Activated gamma-delta T cell treated with anti-CD3 and anti-CD28 coated beads, Interleukin-2, amount 50 U/mL, for 16 hours (primary cell): ENCODE measurements around the gene NUP188.
"Not testable (repeated sequence)": the region's sequence is repeated elsewhere in the genome, so short reads cannot be mapped to it uniquely, and the experiment has no call there.

Source experiments
- DNase-seq: peaks from one replicate; pipeline ENCODE4 v3.0.0-alpha.2; 2020; ENCODE audit warnings: low read depth

NUP188 gene

DNA sequence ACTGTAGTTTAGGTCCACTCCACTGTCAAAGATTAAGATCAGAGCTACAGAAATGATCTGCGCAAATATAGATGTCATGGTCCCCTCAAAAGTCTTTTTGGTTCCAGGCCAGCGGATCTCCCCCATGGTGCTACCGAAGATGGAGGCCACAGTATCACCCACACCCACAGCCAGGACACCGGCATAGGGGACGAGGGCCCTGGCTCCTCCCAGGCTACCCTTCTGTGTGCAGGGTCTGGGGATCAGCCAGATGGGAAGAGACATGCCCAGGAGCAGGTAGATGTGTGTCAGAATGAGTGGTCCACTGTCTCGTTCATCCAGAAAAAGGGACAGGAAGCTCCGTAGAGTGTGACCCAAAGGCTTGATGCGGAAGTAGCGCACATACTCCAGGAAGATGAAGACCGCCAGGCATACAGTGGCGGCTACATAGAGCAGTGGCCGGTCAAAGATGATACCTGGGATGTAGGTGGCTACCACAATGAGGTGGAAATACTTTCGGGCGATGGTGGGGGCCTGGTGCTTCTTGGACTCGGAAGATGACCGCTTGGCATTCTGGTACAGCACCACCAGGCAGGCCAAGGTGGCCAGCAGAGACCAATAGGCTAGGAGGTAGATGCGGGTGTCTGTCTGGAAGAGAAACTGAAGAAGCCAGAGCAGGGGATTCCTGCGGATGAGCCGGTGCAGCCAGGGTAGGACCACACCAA, 1.5 kb upstream of the NUP188 start:
- DNase-seq, result no peak

DNA sequence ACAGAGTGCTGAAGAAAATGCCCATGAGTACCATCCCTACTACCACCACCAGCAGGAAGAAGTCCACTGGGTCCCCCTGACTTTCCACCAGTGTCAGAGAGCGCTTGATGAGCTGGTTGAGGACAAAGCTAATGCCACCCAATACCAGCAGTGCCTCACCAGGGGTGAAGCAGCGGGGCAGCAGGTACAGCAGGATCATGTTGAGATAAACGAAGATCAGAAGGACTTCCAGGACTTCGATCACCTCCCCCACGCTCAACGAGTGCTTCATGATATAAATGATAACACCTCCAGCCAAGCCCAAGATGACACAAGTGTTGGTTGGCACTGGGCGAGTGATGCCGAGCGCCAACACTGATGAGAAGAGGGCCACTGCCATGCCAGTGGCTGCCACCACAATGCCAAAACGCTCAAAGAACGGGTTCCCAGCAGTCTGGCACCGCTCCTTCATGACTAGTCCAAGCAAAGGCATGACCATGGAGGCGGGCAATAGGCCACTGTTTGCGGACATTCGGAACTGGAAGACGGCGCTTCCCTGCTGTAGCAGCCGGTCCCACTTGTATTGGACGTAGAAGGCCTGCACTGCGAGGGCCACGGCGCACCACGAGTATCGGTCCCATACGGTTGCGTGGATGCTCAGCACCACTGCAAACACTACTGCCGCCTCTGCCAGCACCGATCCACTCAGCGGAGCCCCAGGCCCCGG, 775 bp upstream of the NUP188 start:
- no peak for DNase-seq

DNA sequence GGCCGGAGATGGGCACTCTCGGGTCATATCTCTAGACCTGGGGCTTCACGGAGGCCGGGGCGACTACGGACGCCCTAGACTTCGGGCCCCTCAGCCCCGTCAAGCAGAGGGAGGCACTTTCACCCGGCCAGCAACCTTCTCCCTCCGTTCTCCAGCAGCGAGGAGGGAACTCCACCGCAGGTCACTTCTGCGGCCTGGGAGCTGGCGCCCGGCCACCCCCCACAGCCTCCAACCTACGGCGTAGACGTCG, 297 bp upstream of the NUP188 start:
- DNase-seq, result no peak

DNA sequence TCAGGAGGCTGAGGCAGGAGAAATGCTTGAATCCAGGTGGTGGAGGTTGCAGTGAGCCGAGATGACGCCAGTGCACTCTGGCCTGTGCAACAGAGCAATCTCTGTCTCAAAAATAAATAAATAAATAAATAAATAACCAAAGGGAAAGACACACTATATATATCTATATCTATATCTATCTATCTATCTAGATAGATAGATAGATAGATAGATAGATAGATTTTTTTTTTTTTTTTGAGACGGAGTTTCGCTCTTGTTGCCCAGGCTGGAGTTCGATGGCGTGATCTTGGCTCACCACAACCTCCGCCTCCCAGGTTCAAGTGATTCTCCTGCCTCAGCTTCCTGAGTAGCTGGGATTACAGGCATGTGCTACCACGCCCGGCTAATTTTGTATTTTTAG, 13.9 kb downstream of the NUP188 start:
- not testable (repeated sequence) for DNase-seq

DNA sequence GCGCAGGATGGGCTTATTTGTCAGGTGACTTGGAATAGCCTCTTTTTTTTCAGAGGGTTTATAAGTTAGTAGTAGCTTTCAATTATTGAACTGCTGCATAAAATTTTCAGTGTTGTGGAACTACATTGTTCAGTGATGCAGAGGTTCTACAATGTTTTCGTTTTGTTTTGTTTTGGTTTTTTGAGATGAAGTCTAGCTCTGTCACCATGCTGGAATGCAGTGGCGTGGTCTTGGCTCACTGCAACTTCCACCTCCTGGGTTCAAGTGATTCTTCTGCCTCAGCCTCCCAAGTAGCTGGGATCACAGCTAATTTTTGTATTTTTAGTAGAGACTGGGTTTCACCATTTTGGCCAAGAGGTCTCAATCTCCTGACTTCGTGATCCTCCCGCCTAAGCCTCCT, 22.0 kb downstream of the NUP188 start:
- DNase-seq, result no peak

DNA sequence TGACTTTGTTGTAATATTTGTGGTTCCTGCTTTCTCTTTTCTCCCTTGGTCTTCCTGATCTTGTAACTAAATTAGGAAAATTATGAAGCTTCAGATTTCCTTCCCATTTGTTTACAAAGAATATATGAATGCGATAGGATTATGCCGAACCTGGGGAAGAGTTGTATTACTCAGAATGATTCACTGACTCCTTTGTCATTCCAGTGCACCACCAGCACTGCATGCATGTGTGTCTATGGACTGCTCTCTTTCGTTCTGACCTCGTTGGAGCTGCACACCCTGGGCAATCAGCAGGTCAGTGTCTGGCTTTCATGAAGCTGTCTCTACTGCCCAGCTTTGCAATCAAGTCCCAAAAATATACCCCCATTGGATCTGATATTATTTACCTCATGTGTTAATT, 25.5 kb downstream of the NUP188 start:
- DNase-seq, result no peak

DNA sequence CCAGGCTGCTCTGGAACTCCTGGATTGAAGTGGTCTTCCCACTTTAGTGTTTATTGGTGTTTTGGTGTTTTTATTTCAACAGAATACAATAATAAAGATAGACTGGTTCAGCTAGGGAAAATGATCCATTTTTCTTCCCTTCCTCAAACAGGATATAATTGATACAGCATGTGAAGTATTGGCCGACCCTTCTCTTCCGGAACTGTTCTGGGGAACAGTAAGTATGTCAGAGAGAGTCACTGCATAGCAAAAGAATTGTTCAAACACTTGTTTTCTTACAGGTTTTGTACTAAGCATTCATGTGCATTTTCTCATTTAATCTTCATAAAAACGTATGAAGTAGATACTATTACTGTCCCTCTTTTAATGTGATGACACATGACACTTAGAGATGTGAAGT, 31.6 kb downstream of the NUP188 start:
- no peak for DNase-seq

DNA sequence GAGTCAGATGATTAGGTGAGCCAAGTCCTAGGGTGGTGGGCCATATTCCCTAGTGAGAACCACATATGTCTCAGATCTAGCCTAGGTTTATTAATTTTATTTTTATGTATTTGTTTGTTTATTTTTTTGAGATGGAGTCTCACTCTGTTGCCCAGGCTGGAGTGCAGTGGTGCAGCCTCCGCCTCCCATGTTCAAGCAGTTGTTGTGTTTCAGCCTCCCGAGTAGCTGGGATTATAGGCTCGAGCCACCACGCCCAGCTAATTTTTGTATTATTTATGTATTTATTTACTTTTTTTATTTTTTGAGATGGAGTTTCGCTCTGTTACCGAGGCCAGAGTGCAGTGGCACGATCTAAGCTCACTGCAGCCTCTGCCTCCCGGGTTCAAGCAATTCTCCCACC, 36.0 kb downstream of the NUP188 start:
- no peak for DNase-seq

DNA sequence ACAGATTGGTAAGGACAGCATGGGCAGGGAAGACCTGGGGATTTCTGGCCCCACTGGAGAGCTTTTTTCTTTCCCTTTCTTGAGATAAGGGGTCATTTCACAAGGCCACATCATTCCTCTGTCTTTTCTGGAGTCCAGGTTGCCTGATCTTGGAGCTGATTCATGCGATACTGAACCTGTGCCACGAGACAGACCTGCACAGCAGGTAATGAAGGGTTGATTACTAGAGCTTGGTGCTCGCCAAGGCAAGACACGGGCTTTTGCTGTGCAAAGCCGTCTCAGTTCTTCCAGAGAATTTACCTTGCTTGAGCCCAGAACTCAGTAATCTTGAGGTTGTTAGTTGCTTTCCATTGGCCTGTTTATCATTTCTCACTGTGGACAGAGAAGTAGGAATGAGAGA, 39.2 kb downstream of the NUP188 start:
- no peak for DNase-seq

DNA sequence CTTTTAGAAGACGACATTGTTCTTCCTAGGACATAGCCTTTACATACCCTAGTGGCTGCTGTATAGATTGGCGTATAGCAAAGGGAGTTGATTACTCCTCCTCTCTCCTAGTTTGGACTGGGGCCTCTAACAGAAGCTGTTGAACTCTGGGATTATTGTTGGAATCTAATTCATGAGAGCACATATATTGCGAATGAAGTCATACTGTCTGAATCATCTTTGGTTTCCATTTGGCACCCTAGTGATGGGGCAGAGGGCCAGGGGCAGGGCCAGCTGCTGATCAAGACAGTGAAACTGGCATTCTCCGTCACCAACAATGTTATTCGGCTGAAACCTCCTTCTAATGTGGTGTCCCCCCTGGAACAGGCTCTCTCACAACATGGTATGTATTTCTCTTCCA, 40.3 kb downstream of the NUP188 start:
- no peak for DNase-seq

DNA sequence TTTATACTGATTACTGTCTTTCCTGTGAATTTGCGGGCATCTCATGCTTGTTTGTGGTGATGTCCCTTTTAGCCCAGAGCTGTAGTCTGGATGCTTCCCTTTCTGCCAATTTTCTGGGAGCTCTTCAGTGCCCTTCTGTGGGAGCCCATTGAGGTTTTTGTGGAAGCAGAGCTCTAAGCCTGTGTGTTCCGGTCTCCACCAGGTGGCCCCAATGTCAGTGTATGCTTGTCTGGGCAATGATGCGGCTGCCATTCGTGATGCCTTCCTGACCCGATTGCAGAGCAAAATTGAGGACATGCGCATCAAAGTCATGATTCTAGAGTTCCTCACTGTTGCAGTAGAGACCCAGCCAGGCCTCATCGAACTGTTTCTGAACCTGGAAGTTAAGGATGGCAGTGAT, 45.5 kb downstream of the NUP188 start:
- no peak for DNase-seq

DNA sequence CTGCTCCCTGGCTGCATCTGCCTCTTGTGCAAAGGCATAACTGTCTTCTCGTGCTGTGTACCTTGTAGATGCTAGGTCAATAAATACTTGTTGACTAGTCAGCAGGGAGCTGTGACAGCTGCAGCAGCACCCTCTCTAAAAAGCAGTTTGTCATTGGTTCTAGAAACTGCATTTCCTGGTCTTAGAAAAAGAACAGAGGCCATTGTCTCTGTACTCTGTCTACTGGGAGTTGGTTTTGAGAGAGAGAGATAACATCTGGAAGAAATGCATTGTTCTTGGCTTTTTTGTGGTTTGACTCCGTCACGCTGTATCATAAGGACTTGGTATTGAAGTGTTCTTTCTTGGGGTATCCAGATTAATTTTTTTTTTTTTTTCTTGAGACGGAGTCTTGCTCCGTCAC, 48.3 kb downstream of the NUP188 start:
- DNase-seq, result no peak

DNA sequence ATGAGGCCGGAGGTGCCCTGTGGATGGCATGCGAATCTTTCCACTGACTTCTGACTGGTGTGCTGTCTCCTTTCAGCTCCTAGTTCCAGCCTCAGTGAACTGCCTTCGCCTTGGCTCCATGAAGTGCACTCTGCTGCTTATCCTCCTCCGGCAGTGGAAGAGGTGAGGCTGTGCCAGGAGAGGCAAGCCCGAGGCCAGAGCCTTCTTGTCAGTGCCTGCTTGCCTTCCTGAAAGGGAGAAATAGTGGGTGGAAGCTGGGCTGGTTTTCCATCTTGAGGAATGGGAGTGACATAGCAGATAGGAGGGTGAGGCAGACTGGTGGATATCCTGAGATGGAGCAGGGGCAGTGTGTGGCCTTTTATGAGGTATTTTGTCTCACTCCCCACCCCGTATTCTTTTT, 51.0 kb downstream of the NUP188 start:
- DNase-seq, result no peak

DNA sequence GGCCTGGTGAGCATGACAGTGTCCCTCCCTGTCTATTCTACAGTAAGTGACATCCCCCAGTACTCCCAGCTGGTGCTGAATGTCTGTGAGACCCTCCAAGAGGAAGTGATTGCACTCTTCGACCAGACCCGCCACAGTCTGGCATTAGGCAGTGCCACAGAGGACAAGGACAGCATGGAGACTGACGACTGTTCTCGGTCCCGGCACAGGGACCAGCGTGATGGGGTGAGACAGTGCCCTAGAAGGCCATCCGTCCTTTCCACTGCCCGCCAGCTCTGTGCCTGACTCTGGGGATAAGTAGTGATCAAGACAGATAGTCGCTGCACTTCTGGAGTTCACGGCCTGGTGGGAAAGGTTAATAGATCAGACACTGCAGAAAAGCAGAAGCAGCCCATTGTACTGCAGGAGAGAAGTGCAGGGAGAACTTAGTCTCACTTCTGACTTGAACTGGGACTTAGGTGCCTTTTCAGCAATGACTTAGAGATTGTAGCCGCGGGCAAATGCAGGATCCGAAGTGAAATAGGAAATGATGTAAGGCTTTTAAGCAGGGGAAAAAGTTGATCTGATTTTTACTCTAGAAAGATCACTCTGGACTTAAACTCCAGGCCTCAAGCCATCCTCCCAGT, 52.2 kb downstream of the NUP188 start:
- no peak for DNase-seq

DNA sequence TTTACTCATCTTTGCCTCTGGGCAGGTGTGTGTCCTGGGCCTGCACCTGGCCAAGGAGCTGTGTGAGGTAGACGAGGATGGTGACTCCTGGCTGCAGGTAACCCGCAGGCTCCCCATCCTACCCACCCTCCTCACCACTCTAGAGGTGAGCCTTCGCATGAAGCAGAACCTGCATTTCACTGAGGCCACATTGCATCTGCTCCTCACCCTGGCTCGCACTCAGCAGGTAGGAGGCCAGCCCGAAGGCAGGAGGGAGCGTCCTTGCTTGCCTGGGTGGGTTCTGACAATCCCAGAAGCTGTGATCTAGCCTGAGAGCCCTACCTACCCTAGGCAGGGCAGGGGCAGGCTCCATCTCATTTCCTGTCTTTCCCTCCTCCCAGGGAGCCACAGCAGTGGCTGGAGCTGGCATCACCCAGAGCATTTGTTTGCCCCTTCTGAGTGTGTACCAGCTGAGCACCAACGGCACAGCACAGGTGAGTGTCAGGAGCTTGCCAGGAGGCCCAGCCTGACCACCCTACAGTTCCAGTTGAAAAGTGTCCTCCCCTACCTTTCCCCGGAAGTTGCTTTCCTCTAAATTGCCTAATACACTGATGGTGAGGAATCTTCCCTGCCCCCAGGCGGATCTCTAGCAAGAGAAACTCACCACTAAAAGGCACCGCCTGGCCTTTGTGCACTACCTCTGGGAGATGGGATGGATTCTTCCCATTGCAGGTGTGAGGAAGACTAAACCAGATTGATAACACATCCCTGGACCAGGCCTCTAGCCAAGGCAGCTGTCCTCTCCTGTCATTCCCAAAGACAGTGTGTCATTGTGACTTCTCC, 54.2 kb downstream of the NUP188 start:
- DNase-seq, result no peak

DNA sequence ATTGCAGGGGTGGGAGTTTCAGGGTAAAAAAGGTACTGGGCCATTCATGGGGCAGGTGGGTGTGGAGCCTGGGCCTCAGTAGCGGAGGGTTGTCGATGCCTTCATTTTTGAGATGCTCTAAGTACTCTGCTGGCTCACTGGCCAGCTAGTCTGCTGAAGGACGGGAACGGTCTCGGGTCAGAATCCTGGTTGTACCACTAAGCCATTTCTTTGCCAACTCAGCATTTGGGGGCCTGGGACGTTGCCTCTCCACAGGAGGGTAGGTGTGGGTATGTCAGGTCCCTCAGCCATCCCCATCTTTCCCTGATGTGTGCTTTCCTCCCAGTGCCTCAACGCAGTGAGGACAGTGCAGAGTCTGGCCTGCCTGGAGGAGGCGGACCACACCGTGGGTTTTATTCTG, 55.5 kb downstream of the NUP188 start:
- no peak for DNase-seq

DNA sequence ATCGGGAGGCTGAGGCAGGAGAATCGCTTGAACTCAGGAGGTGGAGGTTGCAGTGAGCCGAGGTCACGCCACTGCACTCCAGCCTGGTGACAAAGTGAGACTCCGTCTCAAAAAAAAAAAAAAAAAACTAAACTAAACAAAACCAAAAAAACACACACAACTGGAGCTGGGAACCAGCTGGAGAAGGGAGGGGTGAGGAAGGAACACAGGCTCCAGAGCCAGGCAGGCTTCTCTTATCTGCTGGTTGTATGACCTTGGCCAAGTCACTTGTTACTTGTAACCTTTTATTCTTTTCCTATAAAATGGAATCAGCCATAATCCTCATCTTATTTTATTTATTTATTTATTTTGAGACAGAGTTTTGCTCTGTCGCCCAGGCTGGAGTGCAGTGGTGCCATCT, 56.7 kb downstream of the NUP188 start:
- DNase-seq, result not testable (repeated sequence)

DNA sequence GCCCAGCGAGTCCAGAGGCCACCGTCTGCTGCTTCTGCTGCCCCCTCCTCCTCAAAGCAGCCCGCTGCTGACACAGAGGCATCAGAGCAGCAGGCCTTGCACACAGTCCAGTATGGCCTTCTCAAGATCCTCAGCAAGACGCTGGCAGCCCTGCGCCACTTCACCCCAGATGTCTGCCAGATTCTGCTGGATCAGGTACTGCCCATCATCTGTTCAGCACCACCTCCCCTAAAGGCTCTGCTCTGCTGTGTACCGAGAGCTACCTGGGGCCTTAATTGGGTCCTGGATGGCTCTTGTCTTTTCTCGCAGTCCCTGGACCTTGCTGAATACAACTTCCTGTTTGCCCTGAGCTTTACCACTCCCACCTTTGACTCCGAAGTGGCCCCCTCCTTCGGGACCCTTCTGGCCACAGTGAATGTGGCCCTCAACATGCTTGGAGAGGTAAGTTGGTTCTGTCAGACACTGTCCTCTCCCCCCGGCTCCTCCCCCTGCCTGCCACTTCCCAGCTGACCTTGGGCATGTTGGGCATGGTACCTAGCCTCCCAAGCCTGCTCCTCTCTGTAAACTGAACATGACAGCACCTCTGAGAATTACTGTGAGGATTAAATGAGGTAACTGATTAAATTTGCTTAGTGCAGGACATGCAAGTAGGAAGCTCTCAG, 58.0 kb downstream of the NUP188 start:
- DNase-seq, result no peak

DNA sequence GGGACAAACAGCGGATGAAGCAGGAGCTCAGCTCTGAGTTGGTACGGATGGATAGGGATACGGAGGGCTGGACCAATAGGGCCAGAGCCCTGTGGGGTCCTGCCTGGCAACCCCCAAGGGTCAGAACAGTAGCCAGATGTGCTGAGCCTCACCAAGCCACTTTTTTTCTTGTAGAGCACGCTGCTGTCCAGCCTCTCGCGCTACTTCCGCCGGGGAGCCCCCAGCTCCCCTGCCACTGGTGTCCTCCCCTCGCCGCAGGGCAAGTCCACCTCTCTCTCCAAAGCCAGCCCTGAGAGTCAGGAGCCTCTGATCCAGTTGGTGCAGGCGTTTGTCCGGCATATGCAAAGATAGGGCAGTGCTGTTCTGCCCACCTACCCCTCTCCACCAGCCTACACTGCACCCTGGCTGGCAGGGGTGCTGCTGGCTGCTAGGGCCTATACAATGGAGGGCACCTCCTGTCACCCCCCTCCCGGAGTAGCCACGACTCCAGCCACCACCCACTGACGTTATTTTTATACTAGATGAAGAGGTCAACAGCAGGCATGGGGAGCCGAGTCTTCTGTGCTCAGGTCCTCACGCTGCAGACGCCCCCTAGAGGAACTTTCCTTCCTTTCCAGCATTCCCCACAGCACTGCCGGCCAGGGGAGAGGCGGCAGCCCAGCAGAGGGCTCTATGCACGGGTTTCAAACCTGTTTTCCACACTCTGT, 59.0 kb downstream of the NUP188 start:
- DNase-seq, result peak; percentile 18

DNA sequence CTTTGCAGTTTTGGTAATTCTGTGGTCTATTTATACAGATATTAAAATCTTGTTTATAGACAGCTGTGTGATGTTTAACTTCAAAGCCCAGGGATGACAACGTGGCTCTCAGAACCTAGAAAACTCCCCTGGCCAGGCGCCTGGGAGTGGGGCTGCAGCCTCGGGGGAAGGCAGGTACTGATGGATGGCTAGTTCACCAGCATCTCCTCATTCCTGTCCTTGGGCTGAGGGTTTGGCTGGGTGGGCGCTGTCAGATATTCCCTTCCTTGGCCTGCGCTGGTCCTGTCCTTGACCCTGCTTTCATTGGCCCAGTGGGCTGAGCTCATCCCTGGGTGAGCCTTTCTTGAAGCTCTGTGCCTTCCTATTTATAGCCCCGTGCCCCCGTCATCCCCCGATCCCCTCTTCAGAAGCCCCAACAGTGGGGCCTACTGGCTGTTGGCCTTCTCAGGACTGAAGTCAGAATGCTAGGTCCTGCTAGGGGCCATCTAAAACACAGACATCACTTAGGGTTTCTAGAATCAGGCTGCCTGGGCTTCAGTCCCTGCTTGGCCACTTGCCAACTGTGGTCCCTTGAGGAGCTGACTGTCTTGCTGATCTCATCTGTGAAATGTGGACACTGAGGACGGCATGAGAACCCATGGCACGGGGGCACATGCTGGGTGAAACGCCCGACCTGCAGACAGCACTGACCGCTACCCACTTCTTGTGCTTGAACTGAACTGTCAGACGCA, 59.7 kb downstream of the NUP188 start:
- no peak for DNase-seq
